Measurements from ENCODE around the gene UBD. TPM values are rescaled to one million over a fixed set of nuclear protein-coding genes. Genes with fewer than 3 reads are reported as not detected.
A peak's percentile ranks its signal among the peaks of the same experiment; 100 is the strongest.

Gene UBD
- total and polyA plus RNA-seq, 2 of the 13 experiments (the other 11 are each of a cell fraction or from before 2014, with no cell fraction given), result 13.9 to 172 TPM

- TF ChIP-seq ZNF800 (CRISPR knock-in tag; IDR thresholded peaks at IDR 0.05) (0 out of 2 replicates have a peak, but pooled peaks have one; percentile 46), ARID3A (IDR thresholded peaks at IDR 0.05; ENCODE audit: low read depth, low read length) (no peak), REPIN1 (CRISPR knock-in tag; IDR thresholded peaks at IDR 0.05; ENCODE audit: borderline replicate concordance, low read depth) (no peak), ZBTB1 (CRISPR knock-in tag; IDR thresholded peaks at IDR 0.05; ENCODE audit: borderline replicate concordance) (no peak), JDP2 (CRISPR knock-in tag; IDR thresholded peaks at IDR 0.05; ENCODE audit: borderline replicate concordance) (no peak), GABPB1 (CRISPR knock-in tag; IDR thresholded peaks at IDR 0.05) (no peak), MAZ (IDR thresholded peaks at IDR 0.05; ENCODE audit: borderline replicate concordance, low read depth, low read length) (no peak), MAZ (CRISPR knock-in tag; IDR thresholded peaks at IDR 0.05; ENCODE audit: low read depth) (no peak), ESRRA (CRISPR knock-in tag; IDR thresholded peaks at IDR 0.05; ENCODE audit: low read depth) (no peak), ZBTB14 (CRISPR knock-in tag; IDR thresholded peaks at IDR 0.05) (no peak), SIN3A (IDR thresholded peaks at IDR 0.05; ENCODE audit: borderline replicate concordance, low read depth, low read length) (no peak), PPARG (CRISPR knock-in tag; conservative IDR thresholded peaks at IDR 0.05) (no peak), NR2F6 (IDR thresholded peaks at IDR 0.05) (no peak), NR2F6 (CRISPR knock-in tag; IDR thresholded peaks at IDR 0.05) (no peak), MTF1 (CRISPR knock-in tag; IDR thresholded peaks at IDR 0.05) (no peak), PATZ1 (CRISPR knock-in tag; IDR thresholded peaks at IDR 0.05) (no peak), CEBPG (CRISPR knock-in tag; IDR thresholded peaks at IDR 0.05) (0 out of 2 replicates have a peak, but pooled peaks have one; percentile 13), CBFB (CRISPR knock-in tag; IDR thresholded peaks at IDR 0.05) (no peak), KDM6A (CRISPR knock-in tag; IDR thresholded peaks at IDR 0.05; ENCODE audit: low read depth) (no peak), SP140L (CRISPR knock-in tag; IDR thresholded peaks at IDR 0.05; ENCODE audit: borderline replicate concordance) (no peak), DZIP1 (CRISPR knock-in tag; IDR thresholded peaks at IDR 0.05) (no peak)
Observed at GRCh38 chr6:29559524-29560287, at the start of gene UBD (continued).

Measured in HepG2 (cell line).